Prostate gland (tissue), 2 donors: ENCODE measurements around the gene OVCA2. TPM values are rescaled to one million over a fixed set of nuclear protein-coding genes. Genes with fewer than 3 reads are reported as not detected.
A peak's percentile ranks its signal among the peaks of the same experiment; 100 is the strongest.

Experiments used
- DNase-seq: peaks from one replicate; pipeline ENCODE4 v3.0.0-alpha.2; 2019; ENCODE audit warnings: low spot score
- H3K27ac ChIP-seq, 2 donors: fragments of 200-600 bp; sonication (generic); 2 replicates each; pipeline ENCODE4 v1.5.1; 2017 to 2019
- H3K27me3 ChIP-seq: fragments of 200-600 bp; sonication (generic); replicated peaks from 2 replicates; pipeline ENCODE4 v1.5.1; 2019; ENCODE audit not compliant: insufficient read depth
- H3K36me3 ChIP-seq, 2 donors: fragments of 200-600 bp; sonication (generic); 1 replicate in 1 of 2; 2 replicates in 1 of 2; pipeline versions ENCODE4 v1.5.1 to v1.8.1; 2017 to 2019
- H3K4me1 ChIP-seq: fragments of 200-600 bp; sonication (generic); replicated peaks from 2 replicates; pipeline ENCODE4 v1.5.1; 2019
- H3K4me3 ChIP-seq, 2 donors: fragments of 200-600 bp; sonication (generic); 2 replicates each; pipeline ENCODE4 v1.5.1; 2017 to 2019
- H3K9me3 ChIP-seq: fragments of 200-600 bp; sonication (generic); 2 replicates; pipeline ENCODE4 v1.5.1; 2017
- CTCF ChIP-seq, 4 experiments: fragments of 200-600 bp in 2 of 4; fragments of 450-650 bp in 2 of 4; sonication (generic) in 2 of 4; IDR thresholded peaks; 1 replicate in 3 of 4; 2 replicates in 1 of 4; pipeline ENCODE4 v1.5.1; 2016 to 2019; ENCODE audit warnings: antibody characterized with exemption in 4 of 4, mild to moderate bottlenecking in 2 of 4, moderate library complexity in 2 of 4
- POLR2A ChIP-seq: fragments of 450-650 bp; IDR thresholded peaks from one replicate; pipeline ENCODE4 v1.6.1; 2016; ENCODE audit warnings: antibody characterized with exemption, mild to moderate bottlenecking
- POLR2AphosphoS5 ChIP-seq: sonication (generic); formaldehyde crosslinking; IDR thresholded peaks from one replicate; pipeline ENCODE4 v1.6.1; 2017; ENCODE audit warnings: antibody characterized with exemption
- WGBS: methylation state at CpG from one replicate; pipeline ENCODE4 v1.1.5; 2018; 5-methylcytosine and 5-hydroxymethylcytosine counted together
- intact Hi-C: fragments of 100-400 bp; cut with DNase I; formaldehyde crosslinking; loops from one replicate; pipeline ENCODE4 v1.14.2; 2022
- total RNA-seq, 2 donors: library from RNA; depleted of rRNA; stranded (reverse); fragments of >200 nt; gene quantifications; one replicate each; pipeline ENCODE4 v1.1.0, GENCODE V29; 2016

Gene OVCA2
- total RNA-seq, 2 donors from 2014 or later, result 52.2 to 57.5 TPM

DNA sequence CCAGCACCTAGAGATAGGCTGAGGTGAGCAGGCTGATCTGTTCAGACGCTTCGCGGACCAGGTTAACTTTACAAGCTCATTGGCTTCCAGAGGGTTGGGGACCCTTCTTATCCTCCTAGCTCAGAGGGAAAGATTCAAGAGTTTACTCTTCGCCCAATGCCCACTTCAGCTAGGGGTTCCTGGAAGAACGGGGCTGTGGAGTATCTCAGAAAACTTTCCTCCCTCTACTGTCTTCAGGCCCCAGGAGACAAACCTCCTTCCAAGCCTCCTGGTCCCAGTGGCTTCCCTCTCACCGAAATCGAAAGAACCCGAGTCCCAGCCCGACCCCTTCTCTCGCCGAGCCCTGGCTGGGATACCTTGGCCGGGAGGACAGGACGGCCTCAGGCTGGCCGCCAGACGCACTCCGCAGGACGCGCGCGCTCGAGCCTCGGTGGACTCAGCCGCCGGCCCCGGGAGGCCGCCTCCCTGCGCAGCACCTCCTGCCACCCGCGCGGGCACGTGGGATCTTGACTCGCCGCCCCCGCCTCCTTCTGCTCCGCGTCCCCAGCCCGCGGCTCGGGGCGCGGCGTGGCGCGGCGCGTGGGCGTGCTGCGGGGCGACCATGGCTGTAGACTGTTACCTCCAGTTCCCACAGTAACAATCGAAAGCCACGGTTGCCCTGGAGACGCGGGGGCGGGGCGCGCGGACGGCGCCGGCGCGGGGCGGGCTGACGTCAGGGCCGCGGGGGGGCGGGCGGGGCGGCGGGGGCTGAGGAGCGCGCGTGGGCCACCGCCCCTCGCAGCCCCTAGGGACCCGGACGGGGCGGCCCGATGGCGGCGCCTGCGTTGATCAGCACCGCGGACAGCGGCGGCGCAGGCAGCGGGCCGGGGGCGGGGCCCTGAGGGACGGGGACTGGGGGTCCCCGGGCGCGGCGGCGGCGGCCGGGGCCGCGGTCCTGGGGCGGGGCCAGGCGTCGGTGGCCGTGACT, 7.8 kb downstream of the OVCA2 start:
- intact Hi-C loops, result loop anchor here (10.0 kb wide), 1 partner anchor 345 kb away; no protein-coding TSS in a partner anchor
- 2% methylated on average over 72 of the region's 104 CpGs for WGBS
- H3K36me3 ChIP-seq, result no peaks in the 10 kb centered on the region
- peak; percentile 75 for DNase-seq
- peak overlapping the region; percentile 58 to 78 for H3K27ac ChIP-seq
- no peaks in the 10 kb centered on the region for H3K9me3 ChIP-seq
- peak; percentile 19 for TF ChIP-seq POLR2AphosphoS5
- peak; percentile 44 for TF ChIP-seq POLR2A
- no peak for TF ChIP-seq CTCF (IDR thresholded peaks at IDR 0.05)
- peak overlapping the region; percentile 51 to 65 for H3K4me3 ChIP-seq
- H3K4me1 ChIP-seq, result peaks cover 4% of the 10 kb centered on the region
- no peaks in the 10 kb centered on the region for H3K27me3 ChIP-seq

- TF ChIP-seq POLR2AphosphoS5 (no peak), POLR2A (no peak), CTCF (IDR thresholded peaks at IDR 0.05) (no peak)
- intact Hi-C loops, result loop anchor here (10.0 kb wide), 1 partner anchor 344 kb away; no protein-coding TSS in a partner anchor
- peak overlapping the region; percentile 51 to 65 for H3K4me3 ChIP-seq
- no peaks in the 10 kb centered on the region for H3K36me3 ChIP-seq
- WGBS, result 1% methylated on average over 29 of the region's 88 CpGs
- peaks cover 4% of the 10 kb centered on the region for H3K4me1 ChIP-seq
- H3K9me3 ChIP-seq, result no peaks in the 10 kb centered on the region
- no peaks in the 10 kb centered on the region for H3K27me3 ChIP-seq
- DNase-seq, result peak; percentile 62
- H3K27ac ChIP-seq, result peak overlapping the region; percentile 57 to 78
Observed at GRCh38 chr17:2050300-2051060, 8.7 kb downstream of the OVCA2 start.

DNA sequence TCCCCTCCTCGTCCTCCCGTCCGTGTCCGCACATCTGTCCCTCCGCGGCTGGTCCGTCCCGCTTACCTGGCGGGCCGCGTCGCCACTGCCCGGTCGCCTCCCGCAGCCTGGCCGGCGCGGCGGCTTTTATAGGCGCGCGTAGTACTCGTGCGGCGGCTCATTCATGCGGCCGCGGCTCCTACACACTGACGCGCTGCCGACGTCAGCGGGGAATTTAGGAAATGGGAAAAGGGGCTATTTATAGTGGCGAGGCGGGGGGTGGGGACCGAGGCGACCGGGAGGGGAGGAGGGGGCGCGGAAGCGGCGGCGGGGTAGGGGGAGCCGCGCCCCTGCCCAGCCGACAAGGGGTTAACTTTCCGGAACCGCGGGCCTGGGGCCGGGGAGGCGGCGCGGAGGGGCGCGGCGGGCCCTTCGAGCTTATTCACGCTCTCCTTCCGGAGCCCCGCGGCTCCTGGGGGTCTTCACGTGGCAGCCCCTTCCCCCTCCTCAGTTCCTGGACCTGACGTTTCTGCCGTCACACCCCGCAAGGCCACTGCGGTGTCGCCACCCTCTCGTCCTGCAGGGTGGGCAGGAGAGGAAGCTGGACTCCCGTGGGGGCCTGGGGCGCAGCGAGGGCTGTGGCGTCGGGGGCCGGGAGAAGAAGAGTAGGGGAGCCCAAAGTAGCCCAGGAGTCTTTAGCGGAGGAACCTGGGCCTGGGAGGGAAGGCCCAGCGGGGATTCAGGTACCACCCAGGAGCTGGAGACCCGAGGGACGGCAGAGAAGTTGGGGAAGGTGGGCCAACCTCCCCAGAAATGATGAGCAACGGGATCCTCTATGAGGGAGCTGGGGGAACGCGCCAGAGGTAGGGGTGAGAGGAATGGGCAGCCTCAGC, 9.5 kb downstream of the OVCA2 start:
- Histone ChIP-seq H3K27ac (peak overlapping the region; percentile 57 to 78), H3K27me3 (no peaks in the 10 kb centered on the region), H3K4me1 (peaks cover 4% of the 10 kb centered on the region), H3K9me3 (no peaks in the 10 kb centered on the region), H3K36me3 (no peaks in the 10 kb centered on the region), H3K4me3 (peak overlapping the region; percentile 51 to 65)
- 13% methylated on average over 78 of the region's 81 CpGs for WGBS
- no peak for DNase-seq
- no peak for TF ChIP-seq POLR2AphosphoS5
- TF ChIP-seq POLR2A, result no peak
- TF ChIP-seq CTCF (IDR thresholded peaks at IDR 0.05), result no peak
- intact Hi-C loops, result loop anchor here (10.0 kb wide), 1 partner anchor 344 kb away; no protein-coding TSS in a partner anchor

- Histone ChIP-seq H3K27me3 (no peaks in the 10 kb centered on the region), H3K4me3 (no peak overlapping the region), H3K9me3 (no peaks in the 10 kb centered on the region), H3K27ac (no peak overlapping the region), H3K36me3 (no peaks in the 10 kb centered on the region), H3K4me1 (peaks cover 4% of the 10 kb centered on the region)
- intact Hi-C loops, result loop anchor here (10.0 kb wide), 1 partner anchor 343 kb away; no protein-coding TSS in a partner anchor
- TF ChIP-seq POLR2AphosphoS5 (no peak), CTCF (IDR thresholded peaks at IDR 0.05) (no peak), POLR2A (no peak)
- no peak for DNase-seq
- WGBS, result 66% methylated on average over 14 of the region's 14 CpGs
Observed at GRCh38 chr17:2051933-2052559, 10.2 kb downstream of the OVCA2 start.
